MG63 (cell line): ENCODE data around the gene GYG1. TPM values are rescaled to one million over a fixed set of nuclear protein-coding genes. Genes with fewer than 3 reads are reported as not detected.

Source experiments
- DNase-seq: peaks from one replicate; pipeline ENCODE4 v3.0.0-alpha.2; 2020
- H3K27me3 ChIP-seq: fragments of 250-450 bp; sonication (Bioruptor Pico); 2 replicates; pipeline ENCODE4 v1.5.1; 2020; ENCODE audit warnings: mild to moderate bottlenecking, moderate library complexity
- H3K36me3 ChIP-seq: fragments of 250-450 bp; sonication (Bioruptor Pico); 2 replicates; pipeline ENCODE4 v1.5.1; 2020; ENCODE audit warnings: mild to moderate bottlenecking, moderate library complexity
- H3K4me3 ChIP-seq: fragments of 250-450 bp; sonication (Bioruptor Pico); 2 replicates; pipeline ENCODE4 v1.5.1; 2020; ENCODE audit warnings: mild to moderate bottlenecking, moderate library complexity
- H3K9me3 ChIP-seq: fragments of 250-450 bp; sonication (Bioruptor Pico); 2 replicates; pipeline ENCODE4 v1.5.1; 2020; ENCODE audit warnings: mild to moderate bottlenecking, moderate library complexity
- total RNA-seq: library from RNA; depleted of rRNA; stranded (reverse); fragments of >200 nt; shearing (Covaris generic); gene quantifications from 2 replicates; pipeline ENCODE4 v1.2.3, GENCODE V29; 2014; ENCODE audit warnings: low replicate concordance; rRNA removed

GYG1 gene
- total RNA-seq: 76.3 and 96.1 TPM in 2 replicates

- Histone ChIP-seq H3K4me3 (peak within 1 kb of the TSS; percentile 78), H3K27me3 (no peaks in the 10 kb centered on the region), H3K9me3 (no peaks in the 10 kb centered on the region), H3K36me3 (peaks cover 26% of the 10 kb centered on the region)
- peak; percentile 89 for DNase-seq
Measured at GRCh38 chr3:148991219-148992026, at the start of gene GYG1. GYG1 (plus strand) TSS chr3:148991540; CDS start chr3:148991641, 101 bp downstream.

DNA sequence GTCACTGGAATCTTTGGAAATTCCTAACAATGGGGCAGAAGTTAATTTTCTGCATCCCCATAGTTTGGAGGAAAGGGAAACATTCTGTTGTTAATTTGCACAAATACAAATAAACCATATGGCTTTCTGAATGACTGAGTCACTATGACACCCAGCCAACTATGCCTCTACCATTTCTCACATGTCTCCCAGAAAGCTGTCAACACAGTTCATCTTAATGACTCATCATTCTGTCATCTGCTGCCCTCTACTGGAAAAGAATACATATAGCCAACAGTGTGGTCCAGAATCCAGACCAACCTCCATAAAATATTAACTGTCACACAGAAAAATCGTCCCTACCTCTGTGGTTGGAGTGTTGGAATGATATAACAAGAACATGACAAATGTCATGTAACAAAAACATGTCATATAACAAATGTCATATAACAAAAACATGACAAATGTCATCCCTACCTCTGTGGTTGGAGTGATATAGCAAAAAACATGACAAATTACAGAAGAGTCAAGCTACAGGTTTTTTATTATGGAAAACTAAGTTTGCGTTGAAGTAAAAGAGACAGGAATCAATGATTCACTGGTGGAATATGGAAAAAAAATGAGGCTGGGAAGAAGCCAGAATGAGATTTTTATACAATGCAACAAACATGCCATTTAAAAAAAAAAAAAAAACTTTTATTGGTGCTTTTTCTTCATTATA, 47.7 kb upstream of the GYG1 start:
- Histone ChIP-seq H3K4me3 (no peak overlapping the region), H3K36me3 (no peaks in the 10 kb centered on the region), H3K27me3 (no peaks in the 10 kb centered on the region), H3K9me3 (no peaks in the 10 kb centered on the region)
- DNase-seq: peak; percentile 79

- Histone ChIP-seq H3K36me3 (no peaks in the 10 kb centered on the region), H3K9me3 (no peaks in the 10 kb centered on the region), H3K27me3 (no peaks in the 10 kb centered on the region), H3K4me3 (no peak overlapping the region)
- DNase-seq: no peak
Measured at GRCh38 chr3:148945116-148945515, 46.2 kb upstream of the GYG1 start.

GRCh38 chr3:148948913-148949657, 42.3 kb upstream of the GYG1 start:
- no peaks in the 10 kb centered on the region for H3K36me3 ChIP-seq
- no peaks in the 10 kb centered on the region for H3K27me3 ChIP-seq
- DNase-seq: no peak
- H3K4me3 ChIP-seq: no peak overlapping the region
- H3K9me3 ChIP-seq: no peaks in the 10 kb centered on the region

DNA sequence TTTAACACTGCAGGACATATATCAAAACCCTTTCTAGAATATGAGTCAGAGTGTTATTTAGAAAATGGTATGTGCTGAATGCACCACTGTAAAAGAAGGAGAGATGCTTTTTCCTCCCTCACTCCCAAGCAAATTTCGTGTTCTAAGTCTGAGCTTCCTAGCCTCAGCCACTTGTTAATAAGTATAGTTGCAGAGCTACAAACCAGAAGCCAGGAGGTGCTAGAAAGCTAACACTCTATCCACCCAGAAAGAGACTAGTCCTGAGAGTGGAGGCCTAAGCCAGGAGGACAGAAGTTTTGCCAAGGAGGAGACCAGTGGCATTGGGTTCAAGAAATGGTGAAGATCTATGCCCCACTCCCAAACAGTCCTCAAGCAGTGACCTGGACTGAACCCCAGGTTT, 40.5 kb upstream of the GYG1 start:
- DNase-seq: no peak
- Histone ChIP-seq H3K27me3 (no peaks in the 10 kb centered on the region), H3K9me3 (no peaks in the 10 kb centered on the region)

GRCh38 chr3:148951599-148952361, 39.6 kb upstream of the GYG1 start:
- DNase-seq: no peak
- H3K4me3 ChIP-seq: no peak overlapping the region

More for the DNA sequence above, 40.5 kb upstream of the GYG1 start:
- Histone ChIP-seq H3K4me3 (no peak overlapping the region), H3K36me3 (no peaks in the 10 kb centered on the region)

GRCh38 chr3:148953094-148953493, 38.2 kb upstream of the GYG1 start:
- Histone ChIP-seq H3K4me3 (no peak overlapping the region), H3K9me3 (no peaks in the 10 kb centered on the region), H3K36me3 (no peaks in the 10 kb centered on the region), H3K27me3 (no peaks in the 10 kb centered on the region)
- DNase-seq: peak; percentile 30

More at GRCh38 chr3:148951599-148952361, 39.6 kb upstream of the GYG1 start:
- Histone ChIP-seq H3K36me3 (no peaks in the 10 kb centered on the region), H3K27me3 (no peaks in the 10 kb centered on the region), H3K9me3 (no peaks in the 10 kb centered on the region)

DNA sequence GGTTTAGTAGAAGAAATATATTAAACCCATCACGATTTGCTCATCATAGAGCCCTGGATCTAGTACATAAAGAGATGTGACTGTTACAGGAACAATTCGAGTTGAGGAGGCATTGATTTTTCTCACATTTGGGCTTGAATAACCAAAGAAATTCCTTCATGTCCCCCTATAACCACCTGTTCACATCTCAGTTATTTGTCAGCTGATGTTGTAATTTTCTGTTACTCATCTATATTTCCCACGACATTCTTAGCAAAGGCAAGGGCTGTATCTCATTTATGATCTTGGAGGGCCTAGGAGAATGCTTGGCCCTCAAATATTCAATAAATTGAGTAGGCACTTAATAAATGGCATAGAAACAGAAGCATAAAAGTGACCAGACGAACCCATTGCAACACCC, 36.4 kb upstream of the GYG1 start:
- no peaks in the 10 kb centered on the region for H3K9me3 ChIP-seq
- H3K4me3 ChIP-seq: no peak overlapping the region
- no peaks in the 10 kb centered on the region for H3K27me3 ChIP-seq
- H3K36me3 ChIP-seq: no peaks in the 10 kb centered on the region
- DNase-seq: no peak

DNA sequence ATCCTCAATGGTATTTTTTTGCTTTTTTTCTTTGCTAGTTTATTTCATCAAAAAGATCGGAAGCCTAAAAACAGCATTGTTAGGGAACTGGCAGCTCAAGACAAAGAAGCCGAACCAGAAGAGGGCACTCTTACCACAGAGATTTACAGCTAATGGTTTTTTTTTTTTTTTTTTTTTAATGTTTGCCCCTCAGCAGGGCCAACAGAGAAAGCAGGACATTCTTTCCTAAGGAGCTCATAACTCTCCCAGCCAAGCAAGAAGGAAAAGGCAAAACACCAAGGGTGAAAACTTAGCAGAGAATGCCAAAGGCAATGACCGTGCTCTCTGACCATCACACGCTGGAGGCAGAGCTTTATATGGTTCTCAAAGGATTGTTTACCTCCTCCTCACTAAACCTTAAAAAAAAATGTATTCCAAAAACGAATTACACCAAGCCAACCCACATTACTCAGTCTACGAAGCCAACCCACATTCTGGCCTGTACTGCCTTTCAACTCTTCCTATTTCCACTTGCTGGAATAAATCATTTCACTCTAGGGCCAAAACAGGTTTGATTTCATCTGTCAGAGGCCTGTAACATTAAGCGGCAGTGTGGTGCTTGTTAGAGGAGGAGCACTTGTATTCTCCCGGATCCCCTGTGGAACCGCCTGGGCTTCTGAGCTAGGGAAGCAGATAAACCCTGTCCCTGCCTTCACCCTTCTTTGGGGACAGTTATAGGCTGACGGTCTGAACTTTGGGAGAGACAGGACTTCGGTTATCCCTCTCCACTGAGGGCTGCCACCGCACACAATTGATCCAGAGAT, 35.6 kb upstream of the GYG1 start:
- peak; percentile 86 for DNase-seq
- Histone ChIP-seq H3K9me3 (no peaks in the 10 kb centered on the region), H3K4me3 (no peak overlapping the region), H3K36me3 (no peaks in the 10 kb centered on the region), H3K27me3 (no peaks in the 10 kb centered on the region)

- H3K9me3 ChIP-seq: no peaks in the 10 kb centered on the region
- peak; percentile 20 for DNase-seq
- no peaks in the 10 kb centered on the region for H3K27me3 ChIP-seq
- H3K36me3 ChIP-seq: no peaks in the 10 kb centered on the region
- H3K4me3 ChIP-seq: no peak overlapping the region
Measured at GRCh38 chr3:148957586-148957985, 33.8 kb upstream of the GYG1 start.

GRCh38 chr3:148958696-148959095, 32.6 kb upstream of the GYG1 start:
- no peak overlapping the region for H3K4me3 ChIP-seq
- H3K27me3 ChIP-seq: no peaks in the 10 kb centered on the region
- no peak for DNase-seq
- H3K36me3 ChIP-seq: no peaks in the 10 kb centered on the region
- no peaks in the 10 kb centered on the region for H3K9me3 ChIP-seq

DNA sequence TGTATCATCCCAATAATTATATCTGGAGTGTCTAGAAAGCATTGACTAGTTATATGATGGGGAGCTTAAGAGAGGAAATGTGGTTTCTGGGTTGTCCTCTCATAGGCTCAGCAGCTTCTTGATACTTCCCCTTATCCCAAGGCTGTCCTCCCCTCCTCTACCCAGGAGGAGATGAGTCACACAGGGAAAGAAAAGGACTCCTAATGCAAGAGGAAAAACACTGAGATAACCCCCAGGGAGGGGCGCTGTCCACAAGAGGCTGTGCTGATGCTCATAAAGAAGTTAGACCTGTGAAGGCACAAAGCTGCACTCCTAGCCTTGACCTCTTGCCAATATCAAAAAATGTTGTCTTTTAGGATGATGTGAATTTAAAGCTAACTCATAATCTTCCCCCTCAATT, 28.8 kb upstream of the GYG1 start:
- Histone ChIP-seq H3K9me3 (no peaks in the 10 kb centered on the region), H3K36me3 (no peaks in the 10 kb centered on the region), H3K27me3 (no peaks in the 10 kb centered on the region), H3K4me3 (no peak overlapping the region)
- peak; percentile 70 for DNase-seq

- H3K27me3 ChIP-seq: no peaks in the 10 kb centered on the region
- H3K9me3 ChIP-seq: no peaks in the 10 kb centered on the region
- no peaks in the 10 kb centered on the region for H3K36me3 ChIP-seq
- H3K4me3 ChIP-seq: no peak overlapping the region
- no peak for DNase-seq
Measured at GRCh38 chr3:148964809-148965208, 26.5 kb upstream of the GYG1 start.

- Histone ChIP-seq H3K27me3 (no peaks in the 10 kb centered on the region), H3K36me3 (no peaks in the 10 kb centered on the region), H3K4me3 (no peak overlapping the region), H3K9me3 (no peaks in the 10 kb centered on the region)
- no peak for DNase-seq
Measured at GRCh38 chr3:148968321-148968720, 23.0 kb upstream of the GYG1 start.

DNA sequence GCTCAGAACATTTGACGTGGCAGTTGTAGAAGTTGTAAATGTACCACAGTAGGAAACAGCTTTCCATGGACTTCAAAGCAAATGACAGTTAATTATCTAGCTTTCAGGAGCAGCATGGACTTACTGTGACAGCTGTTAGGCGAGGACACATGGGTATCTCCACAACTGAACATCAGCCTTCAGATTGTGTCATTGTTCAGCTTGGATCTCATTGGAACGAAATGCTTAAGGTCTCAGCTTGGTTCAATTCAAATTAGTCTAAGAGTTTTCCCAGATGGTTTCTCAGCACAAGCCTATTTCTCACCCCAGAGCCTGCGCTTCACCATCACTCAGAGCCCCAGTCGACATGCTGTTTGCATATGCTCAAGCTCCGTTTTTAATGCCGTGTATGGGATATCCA, 21.1 kb upstream of the GYG1 start:
- Histone ChIP-seq H3K36me3 (no peaks in the 10 kb centered on the region), H3K27me3 (no peaks in the 10 kb centered on the region), H3K9me3 (no peaks in the 10 kb centered on the region), H3K4me3 (no peak overlapping the region)
- no peak for DNase-seq
